HepG2 (cell line): Measurements from ENCODE around the gene NOP14. TPM values are rescaled to one million over a fixed set of nuclear protein-coding genes. Genes with fewer than 3 reads are reported as not detected.

Source experiments
- ATAC-seq: fragments of 200-7000 bp; cut with Tn5 transposase; 3 replicates; pipeline ENCODE4 v1.9.1; 2020; ENCODE audit warnings: mild to moderate bottlenecking, moderate library complexity
- BruUV-seq: library from RNA; stranded (reverse); fragments of 400-500 nt; replicated peaks from 2 replicates; lab custom pipeline; 2021; lab: Mats Ljungman, UMichigan
- CTCF ChIA-PET: fragments of 300-600 bp; formaldehyde crosslinking; extraction: SDS; loops from one replicate; lab custom pipeline; 2021; ENCODE audit warnings: low total read pairs, inconsistent platforms, low intra/inter-chr PET ratio; lab: Yijun Ruan, JAX
- POLR2A ChIA-PET: fragments of 350-600 bp; sonication (Branson Sonifier 250); formaldehyde crosslinking; loops from one replicate; lab custom pipeline; 2020; ENCODE audit warnings: antibody characterized with exemption, inconsistent platforms; lab: Yijun Ruan, JAX
- DNase-seq: peaks from one replicate; pipeline ENCODE4 v3.0.0-alpha.2; 2015; ENCODE audit warnings: low spot score
- FAIRE-seq: peaks from 3 replicates; lab custom pipeline; 2011; peaks lifted over from hg19 to GRCh38; lab: Jason Lieb, UNC
- H2AFZ ChIP-seq: one replicate; pipeline ENCODE4 v1.6.1; 2011; ENCODE audit warnings: low read length, inconsistent platforms
- H3K27ac ChIP-seq: fragments of 300-600 bp; 3 replicates; pipeline ENCODE4 v1.8.0; 2011; ENCODE audit warnings: mixed run types, mild to moderate bottlenecking, mixed read lengths, low read length, inconsistent platforms; ENCODE audit not compliant: insufficient read depth; ENCODE audit errors: extremely low read length
- H3K27me3 ChIP-seq, 2 experiments: fragments of 200-600 bp in 1 of 2; 2 replicates in 1 of 2; 3 replicates in 1 of 2; pipeline versions ENCODE4 v1.6.0 to v1.8.0; 2011; ENCODE audit warnings: low read length in 2 of 2, mild to moderate bottlenecking in 2 of 2, moderate library complexity in 2 of 2, inconsistent platforms in 1 of 2; ENCODE audit not compliant: insufficient read depth in 2 of 2, control insufficient read depth in 1 of 2
- H3K36me3 ChIP-seq, 2 experiments: fragments of 200-600 bp in 1 of 2; replicated peaks in 1 of 2; 2 replicates in 1 of 2; 3 replicates in 1 of 2; pipeline versions ENCODE4 v1.5.1 to v1.8.0; 2011; ENCODE audit warnings: low read length in 2 of 2, inconsistent platforms in 1 of 2; ENCODE audit not compliant: insufficient read depth in 2 of 2, control insufficient read depth in 1 of 2
- H3K4me1 ChIP-seq: 2 replicates; pipeline ENCODE4 v1.5.1; 2012; ENCODE audit warnings: low read length, inconsistent platforms; ENCODE audit not compliant: insufficient read depth
- H3K4me2 ChIP-seq: 2 replicates; pipeline ENCODE4 v1.6.0; 2011; ENCODE audit warnings: low read depth, low read length, inconsistent platforms
- H3K4me3 ChIP-seq, 3 experiments: fragments of 200-600 bp in 1 of 3; sonication (generic), shearing (Covaris generic) in 1 of 3; replicated peaks in 1 of 3; 2 replicates each; pipeline ENCODE4 v1.5.1; 2011 to 2016; ENCODE audit warnings: low read length in 3 of 3, inconsistent platforms in 2 of 3, low read depth in 2 of 3, mild to moderate bottlenecking in 2 of 3, control low read depth in 1 of 3, mixed read lengths in 1 of 3; ENCODE audit not compliant: insufficient read depth in 1 of 3
- H3K79me2 ChIP-seq: one replicate; pipeline ENCODE4 v1.6.1; 2011; ENCODE audit warnings: low read length, inconsistent platforms; ENCODE audit not compliant: insufficient read depth
- H3K9ac ChIP-seq: 2 replicates; pipeline ENCODE4 v1.6.0; 2011; ENCODE audit warnings: mild to moderate bottlenecking, low read depth, low read length, inconsistent platforms; ENCODE audit not compliant: insufficient read depth
- H3K9me3 ChIP-seq: 2 replicates; pipeline ENCODE4 v1.5.1; 2012; ENCODE audit warnings: mild to moderate bottlenecking, low read length
- H4K20me1 ChIP-seq: 2 replicates; pipeline ENCODE4 v1.6.0; 2011; ENCODE audit warnings: inconsistent platforms, mild to moderate bottlenecking, low read length, moderate library complexity; ENCODE audit not compliant: insufficient read depth
- ATF6 ChIP-seq: sonication (generic); formaldehyde crosslinking; conservative IDR thresholded peaks from 2 replicates; pipeline ENCODE4 v1.4.0; 2020; ENCODE audit warnings: missing genetic modification reagents
- CC2D1A ChIP-seq: sonication (generic); formaldehyde crosslinking; IDR thresholded peaks from 2 replicates; pipeline ENCODE4 v1.8.1; 2023; ENCODE audit warnings: mild to moderate bottlenecking, missing genetic modification reagents
- GZF1 ChIP-seq: sonication (generic); formaldehyde crosslinking; IDR thresholded peaks from 2 replicates; pipeline ENCODE4 v1.5.1; 2020; ENCODE audit warnings: mild to moderate bottlenecking, missing genetic modification reagents
- IKZF5 ChIP-seq: IDR thresholded peaks from 2 replicates; pipeline ENCODE4 v1.6.1; 2018; ENCODE audit warnings: missing genetic modification reagents, mild to moderate bottlenecking, missing compliant biosample characterization
- JARID2 ChIP-seq: sonication (generic); formaldehyde crosslinking; IDR thresholded peaks from 2 replicates; pipeline ENCODE4 v1.8.1; 2023; ENCODE audit warnings: missing genetic modification reagents, inconsistent platforms; ENCODE audit not compliant: insufficient replicate concordance
- KLF13 ChIP-seq: sonication (generic); formaldehyde crosslinking; IDR thresholded peaks from 2 replicates; pipeline ENCODE4 v1.4.0; 2020; ENCODE audit warnings: mild to moderate bottlenecking, missing genetic modification reagents
- MEIS1 ChIP-seq: sonication (generic); formaldehyde crosslinking; IDR thresholded peaks from 2 replicates; pipeline ENCODE4 v1.9.0; 2021; ENCODE audit warnings: mild to moderate bottlenecking, missing genetic modification reagents, moderate library complexity, borderline replicate concordance
- SIN3B ChIP-seq: fragments of 150-350 bp; IDR thresholded peaks from 2 replicates; pipeline ENCODE4 v1.6.1; 2014; ENCODE audit warnings: low read length
- SMAD1 ChIP-seq: sonication (generic); formaldehyde crosslinking; IDR thresholded peaks from 2 replicates; pipeline ENCODE4 v1.4.0; 2020; ENCODE audit warnings: missing genetic modification reagents, low read depth, mild to moderate bottlenecking, borderline replicate concordance
- ZNF143 ChIP-seq: sonication (generic); formaldehyde crosslinking; IDR thresholded peaks from 2 replicates; pipeline ENCODE4 v1.4.0; 2020; ENCODE audit warnings: missing genetic modification reagents
- ZNF24 ChIP-seq: fragments of 450-650 bp; IDR thresholded peaks from 2 replicates; pipeline ENCODE4 v1.6.1; 2017; ENCODE audit warnings: antibody characterized with exemption, mild to moderate bottlenecking
- ZNF605 ChIP-seq: sonication (generic); formaldehyde crosslinking; IDR thresholded peaks from 2 replicates; pipeline ENCODE4 v1.8.0; 2022; ENCODE audit warnings: mild to moderate bottlenecking, missing genetic modification reagents
- ZSCAN31 ChIP-seq: sonication (generic); formaldehyde crosslinking; IDR thresholded peaks from 2 replicates; pipeline ENCODE4 v1.5.0; 2020; ENCODE audit warnings: low read depth, mild to moderate bottlenecking, missing genetic modification reagents
- WGBS: methylation state at CpG from one replicate; pipeline ENCODE4 v1.1.6; 2017; ENCODE audit warnings: low lambda C conversion rate; 5-methylcytosine and 5-hydroxymethylcytosine counted together
- in situ Hi-C: cut with HindIII; loops from 2 replicates; pipeline ENCODE4 v1.10.0; 2017; ENCODE audit warnings: low pct_unique_long_range_greater_than_20kb; ENCODE audit not compliant: extremely low pct_ligation_motif_present
- intact Hi-C: fragments of 100-400 bp; cut with micrococcal nuclease; formaldehyde crosslinking; loops from one replicate; pipeline ENCODE4 v1.10.0; 2022; ENCODE audit not compliant: unreplicated experiment
- polyA plus RNA-seq, 8 experiments: library from polyadenylated mRNA; depleted of rRNA in 3 of 8; stranded (reverse) in 7 of 8; unstranded in 1 of 8; fragments of >200 nt; fragmentation: Illumina TruSeq in 4 of 8; extraction: Trizol in 4 of 8; gene quantifications; 2 replicates each; pipeline versions ENCODE4 v1.2.1 to v1.2.3, GENCODE V29; 2011 to 2016; ENCODE audit warnings: low read depth in 4 of 8, missing spikeins in 1 of 8, mixed read lengths in 1 of 8; ENCODE audit not compliant: insufficient read depth in 1 of 8
- total RNA-seq, 5 experiments: library from RNA; depleted of rRNA; stranded (reverse); fragments of >200 nt; fragmentation: Illumina TruSeq; extraction: Trizol; gene quantifications; 2 replicates each; pipeline ENCODE4 v1.2.3, GENCODE V29; 2016; ENCODE audit warnings: low read depth in 1 of 5
- TF ChIP-seq, protein P1 (sequence below): IDR thresholded peaks from 2 replicates; pipeline ENCODE4 v1.6.1; 2016; ENCODE audit warnings: low read depth, borderline replicate concordance
- TF ChIP-seq, protein P2 (sequence below): sonication (generic); formaldehyde crosslinking; IDR thresholded peaks from 2 replicates; pipeline ENCODE4 v1.4.0; 2020; ENCODE audit warnings: missing genetic modification reagents, borderline replicate concordance
- TF ChIP-seq, protein P3 (sequence below): sonication (generic); formaldehyde crosslinking; IDR thresholded peaks from 2 replicates; pipeline ENCODE4 v1.4.0; 2020; ENCODE audit warnings: low read depth, mild to moderate bottlenecking, missing genetic modification reagents

NOP14 gene
- total and polyA plus RNA-seq, 2 of the 13 experiments (the other 11 are each of a cell fraction or from before 2014, with no cell fraction given), result 6.9 to 47.9 TPM

GRCh38 chr4:2908686-2909085, 54.5 kb downstream of the NOP14 start:
- FAIRE-seq, result no peak
- peaks cover 25 to 78% of the 10 kb centered on the region in 2 experiments for H3K36me3 ChIP-seq
- 97% methylated on average over 7 of the region's 7 CpGs for WGBS
- peaks cover 14% of the 10 kb centered on the region for H3K4me1 ChIP-seq
- ChIA-PET CTCF (no interaction called here), POLR2A (no interaction called here)
- TF ChIP-seq, protein P1, sequence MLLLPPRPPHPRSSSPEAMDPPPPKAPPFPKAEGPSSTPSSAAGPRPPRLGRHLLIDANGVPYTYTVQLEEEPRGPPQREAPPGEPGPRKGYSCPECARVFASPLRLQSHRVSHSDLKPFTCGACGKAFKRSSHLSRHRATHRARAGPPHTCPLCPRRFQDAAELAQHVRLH (CRISPR knock-in tag), result no peak
- TF ChIP-seq SMAD1 (CRISPR knock-in tag), result no peak
- TF ChIP-seq, protein P2, sequence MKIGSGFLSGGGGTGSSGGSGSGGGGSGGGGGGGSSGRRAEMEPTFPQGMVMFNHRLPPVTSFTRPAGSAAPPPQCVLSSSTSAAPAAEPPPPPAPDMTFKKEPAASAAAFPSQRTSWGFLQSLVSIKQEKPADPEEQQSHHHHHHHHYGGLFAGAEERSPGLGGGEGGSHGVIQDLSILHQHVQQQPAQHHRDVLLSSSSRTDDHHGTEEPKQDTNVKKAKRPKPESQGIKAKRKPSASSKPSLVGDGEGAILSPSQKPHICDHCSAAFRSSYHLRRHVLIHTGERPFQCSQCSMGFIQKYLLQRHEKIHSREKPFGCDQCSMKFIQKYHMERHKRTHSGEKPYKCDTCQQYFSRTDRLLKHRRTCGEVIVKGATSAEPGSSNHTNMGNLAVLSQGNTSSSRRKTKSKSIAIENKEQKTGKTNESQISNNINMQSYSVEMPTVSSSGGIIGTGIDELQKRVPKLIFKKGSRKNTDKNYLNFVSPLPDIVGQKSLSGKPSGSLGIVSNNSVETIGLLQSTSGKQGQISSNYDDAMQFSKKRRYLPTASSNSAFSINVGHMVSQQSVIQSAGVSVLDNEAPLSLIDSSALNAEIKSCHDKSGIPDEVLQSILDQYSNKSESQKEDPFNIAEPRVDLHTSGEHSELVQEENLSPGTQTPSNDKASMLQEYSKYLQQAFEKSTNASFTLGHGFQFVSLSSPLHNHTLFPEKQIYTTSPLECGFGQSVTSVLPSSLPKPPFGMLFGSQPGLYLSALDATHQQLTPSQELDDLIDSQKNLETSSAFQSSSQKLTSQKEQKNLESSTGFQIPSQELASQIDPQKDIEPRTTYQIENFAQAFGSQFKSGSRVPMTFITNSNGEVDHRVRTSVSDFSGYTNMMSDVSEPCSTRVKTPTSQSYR (CRISPR knock-in tag), result no peak
- no peak for TF ChIP-seq CC2D1A (CRISPR knock-in tag)
- no peak for TF ChIP-seq ZNF605 (CRISPR knock-in tag)
- TF ChIP-seq MEIS1 (CRISPR knock-in tag), result no peak
- no peak for TF ChIP-seq KLF13 (CRISPR knock-in tag)
- no peak for TF ChIP-seq ATF6 (CRISPR knock-in tag)
- TF ChIP-seq ZNF143 (CRISPR knock-in tag), result no peak
- TF ChIP-seq JARID2 (CRISPR knock-in tag), result no peak
- no peak for TF ChIP-seq SIN3B
- no peak for TF ChIP-seq GZF1
- no peak for TF ChIP-seq ZSCAN31
- no peak for TF ChIP-seq ZNF24
- TF ChIP-seq IKZF5 (CRISPR knock-in tag), result no peak
- TF ChIP-seq, protein P3, sequence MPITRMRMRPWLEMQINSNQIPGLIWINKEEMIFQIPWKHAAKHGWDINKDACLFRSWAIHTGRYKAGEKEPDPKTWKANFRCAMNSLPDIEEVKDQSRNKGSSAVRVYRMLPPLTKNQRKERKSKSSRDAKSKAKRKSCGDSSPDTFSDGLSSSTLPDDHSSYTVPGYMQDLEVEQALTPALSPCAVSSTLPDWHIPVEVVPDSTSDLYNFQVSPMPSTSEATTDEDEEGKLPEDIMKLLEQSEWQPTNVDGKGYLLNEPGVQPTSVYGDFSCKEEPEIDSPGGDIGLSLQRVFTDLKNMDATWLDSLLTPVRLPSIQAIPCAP (CRISPR knock-in tag), result no peak
- no peak for DNase-seq
- no peak for ATAC-seq
- no peak overlapping the region for H2AFZ ChIP-seq
- no peak overlapping the region for H3K4me3 ChIP-seq
- no peak overlapping the region for H3K4me2 ChIP-seq
- no peak overlapping the region for H3K9ac ChIP-seq
- intact Hi-C loops, result no loop called here
- in situ Hi-C loops, result no loop called here
- H3K9me3 ChIP-seq, result no peaks in the 10 kb centered on the region
- no TSS peak for BruUV-seq
- H4K20me1 ChIP-seq, result peaks cover 4% of the 10 kb centered on the region; the same call in 1 of the 2 replicates
- H3K27ac ChIP-seq, result no peak overlapping the region
- H3K27me3 ChIP-seq, result no peaks in the 10 kb centered on the region
- no peaks in the 10 kb centered on the region for H3K79me2 ChIP-seq
